ENCODE measurements around the gene FOXP1. TPM values are rescaled to one million over a fixed set of nuclear protein-coding genes. Genes with fewer than 3 reads are reported as not detected.
A peak's percentile ranks its signal among the peaks of the same experiment; 100 is the strongest.

FOXP1 gene
- total and polyA plus RNA-seq, 3 donors from 2014 or later: 37.8 to 105 (median 75.9) TPM

DNA sequence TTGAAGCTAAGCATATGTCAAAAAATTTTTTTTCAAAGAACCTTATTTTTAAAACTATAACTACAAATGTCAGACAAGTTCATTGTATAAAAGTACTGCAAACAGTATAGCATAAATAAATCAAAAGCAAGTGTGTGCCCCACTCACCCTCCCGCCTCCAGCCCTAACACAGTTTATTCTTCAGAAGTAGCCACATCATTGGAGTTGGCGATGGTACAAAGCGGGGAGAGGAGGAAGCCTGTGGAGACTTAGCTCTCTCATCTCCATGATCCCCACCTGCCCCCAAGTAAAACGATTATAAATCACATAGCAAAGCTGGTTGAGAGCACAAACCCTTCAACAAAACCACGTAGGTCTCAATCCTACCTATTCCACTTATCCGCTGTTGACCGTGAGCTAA, 33.6 kb downstream of the FOXP1 start:
- no peaks in the 10 kb centered on the region for H3K36me3 ChIP-seq (ENCODE audit: low read depth, missing control alignments)
- TF ChIP-seq POLR2A (IDR thresholded peaks at IDR 0.05): no peak
- TF ChIP-seq, protein P1, sequence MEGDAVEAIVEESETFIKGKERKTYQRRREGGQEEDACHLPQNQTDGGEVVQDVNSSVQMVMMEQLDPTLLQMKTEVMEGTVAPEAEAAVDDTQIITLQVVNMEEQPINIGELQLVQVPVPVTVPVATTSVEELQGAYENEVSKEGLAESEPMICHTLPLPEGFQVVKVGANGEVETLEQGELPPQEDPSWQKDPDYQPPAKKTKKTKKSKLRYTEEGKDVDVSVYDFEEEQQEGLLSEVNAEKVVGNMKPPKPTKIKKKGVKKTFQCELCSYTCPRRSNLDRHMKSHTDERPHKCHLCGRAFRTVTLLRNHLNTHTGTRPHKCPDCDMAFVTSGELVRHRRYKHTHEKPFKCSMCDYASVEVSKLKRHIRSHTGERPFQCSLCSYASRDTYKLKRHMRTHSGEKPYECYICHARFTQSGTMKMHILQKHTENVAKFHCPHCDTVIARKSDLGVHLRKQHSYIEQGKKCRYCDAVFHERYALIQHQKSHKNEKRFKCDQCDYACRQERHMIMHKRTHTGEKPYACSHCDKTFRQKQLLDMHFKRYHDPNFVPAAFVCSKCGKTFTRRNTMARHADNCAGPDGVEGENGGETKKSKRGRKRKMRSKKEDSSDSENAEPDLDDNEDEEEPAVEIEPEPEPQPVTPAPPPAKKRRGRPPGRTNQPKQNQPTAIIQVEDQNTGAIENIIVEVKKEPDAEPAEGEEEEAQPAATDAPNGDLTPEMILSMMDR (IDR thresholded peaks at IDR 0.05): no peak
- no peak overlapping the region for H3K27ac ChIP-seq
- intact Hi-C loops (cut with DNase I; ENCODE audit: low total_unique reads): no loop called here
- H3K9me3 ChIP-seq: no peaks in the 10 kb centered on the region
- H3K27me3 ChIP-seq: no peaks in the 10 kb centered on the region
- no peak for DNase-seq
- 90 to 93% methylated on average over 7 of the region's 7 CpGs for WGBS, 2 donors
- H3K4me3 ChIP-seq: no peak overlapping the region
- H3K4me1 ChIP-seq: no peaks in the 10 kb centered on the region

DNA sequence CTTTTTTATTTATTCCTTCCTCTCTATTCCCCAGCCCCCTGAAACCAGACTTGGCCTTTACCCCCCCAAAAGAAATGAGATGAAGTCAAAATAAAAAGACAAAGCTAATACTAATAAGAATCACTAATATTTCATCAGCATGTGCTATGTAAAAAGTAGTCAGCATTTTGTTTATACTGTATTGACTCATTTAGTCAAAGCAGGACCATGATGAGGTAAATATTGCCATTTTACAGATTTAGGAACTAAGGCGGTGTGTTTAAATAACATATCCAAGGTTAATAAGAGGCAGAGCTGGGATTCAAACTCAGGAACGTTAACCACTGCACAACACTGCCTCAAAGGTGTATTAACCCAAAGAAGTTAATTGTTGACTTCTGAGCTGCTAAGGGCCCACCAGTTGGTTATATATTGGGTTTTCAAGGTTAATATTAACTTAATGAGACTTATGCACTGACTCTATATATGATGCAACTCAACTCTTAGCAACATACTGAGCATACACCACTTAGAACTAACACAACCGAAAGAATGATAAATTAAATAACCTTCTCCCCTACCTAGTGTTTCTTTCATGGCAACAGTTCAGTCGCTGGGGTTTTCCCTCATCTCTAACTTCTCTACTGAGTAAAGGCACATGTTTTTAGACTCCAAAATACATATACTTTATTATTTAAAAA, 34.7 kb downstream of the FOXP1 start:
- Histone ChIP-seq H3K27me3 (no peaks in the 10 kb centered on the region), H3K27ac (no peak overlapping the region), H3K36me3 (ENCODE audit: low read depth, missing control alignments) (no peaks in the 10 kb centered on the region), H3K4me1 (no peaks in the 10 kb centered on the region), H3K4me3 (no peak overlapping the region), H3K9me3 (no peaks in the 10 kb centered on the region)
- WGBS, 2 donors: 86 to 94% methylated on average over 4 of the region's 4 CpGs
- TF ChIP-seq, protein P1 (IDR thresholded peaks at IDR 0.05): no peak
- TF ChIP-seq POLR2A (IDR thresholded peaks at IDR 0.05): no peak
- DNase-seq: no peak
- intact Hi-C loops (cut with DNase I; ENCODE audit: low total_unique reads): no loop called here

DNA sequence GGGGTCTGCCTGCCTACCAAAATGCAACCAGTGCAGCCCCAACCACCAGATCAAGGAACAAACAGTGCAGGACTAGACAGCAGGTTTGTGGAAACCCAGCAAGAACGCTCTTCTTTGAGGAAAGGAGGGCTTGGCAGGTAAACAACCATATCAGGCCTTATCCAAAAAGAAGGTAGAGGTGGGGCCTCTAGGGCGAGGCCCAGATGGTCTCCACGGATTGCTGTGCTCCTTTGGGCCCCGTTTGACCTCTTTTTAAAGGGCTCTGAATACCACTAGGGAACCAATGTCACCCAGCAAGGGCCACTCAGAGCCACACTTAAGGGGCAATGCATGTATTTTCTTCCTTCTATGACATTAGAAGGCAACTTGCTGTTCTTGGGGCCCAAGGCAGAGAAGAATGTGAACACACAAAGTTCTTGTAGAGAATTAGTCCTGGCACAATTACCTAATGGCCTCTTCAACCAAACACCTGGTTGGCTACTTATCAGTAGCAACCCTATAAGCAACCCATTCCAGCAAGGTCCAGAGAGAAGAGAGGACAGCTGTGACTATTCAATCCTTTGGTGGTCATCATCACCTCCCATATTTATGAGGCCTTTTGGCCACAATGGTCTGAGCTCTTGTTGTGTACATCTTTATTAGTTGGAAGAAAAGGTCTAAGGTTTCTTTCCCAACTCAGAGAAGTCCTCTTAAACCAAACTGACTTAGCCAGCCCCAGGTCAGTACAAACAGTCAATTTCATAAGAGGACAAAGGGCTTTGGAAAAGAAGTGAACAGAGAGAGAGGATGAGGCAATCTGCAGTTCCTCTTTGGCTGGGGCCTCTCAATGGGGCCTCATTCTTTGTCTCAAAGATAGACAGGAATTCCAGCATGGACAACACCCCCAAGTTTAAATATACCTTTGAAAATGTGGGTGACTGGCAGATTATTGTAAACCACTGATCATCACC, 36.0 kb downstream of the FOXP1 start:
- no peak for TF ChIP-seq POLR2A (IDR thresholded peaks at IDR 0.05)
- TF ChIP-seq, protein P1 (IDR thresholded peaks at IDR 0.05): no peak

DNA sequence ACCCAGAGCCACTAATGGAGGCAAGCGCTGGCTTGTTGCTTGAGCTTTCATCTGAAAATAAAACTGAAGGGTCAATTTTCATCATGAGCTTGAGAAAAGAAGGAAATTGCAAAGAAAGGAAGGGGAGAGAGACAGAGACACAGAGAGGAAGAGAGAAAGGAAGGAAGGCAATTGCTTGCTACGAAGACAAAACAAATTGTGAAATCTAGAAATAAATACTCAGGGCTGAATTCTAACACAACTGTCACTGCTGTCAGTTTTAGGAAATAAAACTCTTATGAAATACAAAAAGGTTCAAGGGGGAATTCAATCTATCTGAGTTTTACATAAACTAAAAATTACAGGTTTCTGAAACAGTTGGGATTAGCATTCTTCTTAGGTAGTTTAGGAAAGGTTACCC, 36.7 kb downstream of the FOXP1 start:
- intact Hi-C loops (cut with DNase I; ENCODE audit: low total_unique reads): no loop called here
- 78 to 85% methylated on average over 2 of the region's 2 CpGs for WGBS, 2 donors
- no peak overlapping the region for H3K4me3 ChIP-seq
- H3K27me3 ChIP-seq: no peaks in the 10 kb centered on the region
- DNase-seq: no peak
- H3K36me3 ChIP-seq (ENCODE audit: low read depth, missing control alignments): no peaks in the 10 kb centered on the region
- no peak overlapping the region for H3K27ac ChIP-seq
- no peak for TF ChIP-seq POLR2A (IDR thresholded peaks at IDR 0.05)
- TF ChIP-seq, protein P1 (IDR thresholded peaks at IDR 0.05): no peak
- no peaks in the 10 kb centered on the region for H3K9me3 ChIP-seq
- peaks cover 12% of the 10 kb centered on the region for H3K4me1 ChIP-seq

More for the DNA sequence above, 36.0 kb downstream of the FOXP1 start:
- intact Hi-C loops (cut with DNase I; ENCODE audit: low total_unique reads): no loop called here
- Histone ChIP-seq H3K4me3 (no peak overlapping the region), H3K27me3 (no peaks in the 10 kb centered on the region), H3K27ac (peak overlapping the region in 1 of 2 donors; percentile 13), H3K4me1 (peaks cover 5% of the 10 kb centered on the region), H3K36me3 (ENCODE audit: low read depth, missing control alignments) (no peaks in the 10 kb centered on the region), H3K9me3 (no peaks in the 10 kb centered on the region)
- WGBS, 2 donors: 82 to 95% methylated on average over 4 of the region's 4 CpGs
- no peak for DNase-seq
